Midbrain (tissue), 1 donor: ENCODE data around the gene VPS13D.
"Not testable (repeated sequence)": the region's sequence is repeated elsewhere in the genome, so short reads cannot be mapped to it uniquely, and the experiment has no call there.

Experiments
- DNase-seq: peaks from one replicate; lab custom pipeline; 2025; lab: John Stamatoyannopoulos, UW

Gene VPS13D

GRCh38 chr1:12372761-12373160 is 142.9 kb downstream of the VPS13D start:
- no peak for DNase-seq

GRCh38 chr1:12375133-12375829 is 145.5 kb downstream of the VPS13D start:
- no peak for DNase-seq

- peak; percentile 31 for DNase-seq
Observed at GRCh38 chr1:12376236-12377045, 146.6 kb downstream of the VPS13D start.

DNA sequence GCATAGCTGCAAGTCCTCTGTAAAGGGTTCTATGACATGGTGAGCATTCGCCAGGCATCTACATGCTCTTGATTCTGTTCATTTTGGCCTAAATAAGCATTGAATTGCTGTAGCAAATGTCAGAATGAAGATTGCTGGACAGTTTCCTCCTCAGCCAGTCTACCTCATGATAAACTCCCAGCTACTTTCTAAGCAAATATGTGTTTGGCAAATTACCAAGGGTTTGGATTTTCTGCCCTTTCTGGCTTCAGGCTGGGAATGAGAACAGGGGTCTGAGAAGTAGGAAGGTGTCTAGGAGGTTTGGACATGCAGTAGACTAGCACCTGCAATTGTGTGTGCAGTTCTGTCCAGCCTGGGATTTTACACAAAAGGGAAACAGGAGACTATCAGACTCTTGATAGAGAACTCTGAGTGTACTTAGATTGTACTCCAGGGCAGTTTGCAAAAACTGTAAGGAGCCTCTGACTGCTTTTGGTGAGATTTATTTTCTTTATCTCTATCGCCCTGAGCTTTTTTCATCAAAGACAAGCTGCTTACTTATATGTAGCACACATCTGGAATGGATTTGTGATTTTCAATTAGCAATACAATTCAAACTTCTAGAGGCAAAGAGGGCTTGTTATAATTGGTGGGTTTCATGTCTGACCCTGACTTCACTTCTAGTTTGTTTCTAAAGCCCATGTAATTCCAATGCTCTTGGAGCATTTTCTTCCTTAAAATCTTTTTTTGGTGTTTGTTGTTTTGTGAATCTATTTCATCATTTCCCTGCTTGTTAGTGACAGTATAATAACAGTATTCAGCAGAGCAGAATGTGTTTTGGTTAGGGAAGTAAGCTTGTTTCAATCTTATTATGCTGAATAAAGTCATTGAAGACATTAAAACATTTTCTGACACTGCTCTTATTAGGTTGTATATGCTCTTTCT is 150.8 kb downstream of the VPS13D start:
- DNase-seq = no peak

DNA sequence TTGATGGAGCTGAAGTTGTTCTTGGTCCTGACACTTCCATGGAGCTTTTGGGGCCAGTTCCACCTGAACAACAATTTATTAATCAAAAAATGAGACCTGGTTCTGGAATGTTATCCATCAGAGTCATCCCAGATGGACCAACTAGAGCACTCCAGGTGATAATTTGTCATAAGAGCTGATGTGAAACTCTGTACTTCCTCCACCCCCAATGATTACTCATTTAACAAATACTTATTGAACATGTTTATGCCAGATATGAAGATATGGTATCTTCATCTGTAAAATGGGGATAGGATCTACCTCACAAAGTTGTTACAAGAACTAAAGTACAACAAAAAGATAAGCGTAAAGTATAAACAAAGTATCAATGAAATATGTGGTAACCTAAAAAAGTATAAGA is 153.2 kb downstream of the VPS13D start:
- DNase-seq = no peak

- DNase-seq = no peak
Observed at GRCh38 chr1:12383786-12384185, 154.0 kb downstream of the VPS13D start.

DNA sequence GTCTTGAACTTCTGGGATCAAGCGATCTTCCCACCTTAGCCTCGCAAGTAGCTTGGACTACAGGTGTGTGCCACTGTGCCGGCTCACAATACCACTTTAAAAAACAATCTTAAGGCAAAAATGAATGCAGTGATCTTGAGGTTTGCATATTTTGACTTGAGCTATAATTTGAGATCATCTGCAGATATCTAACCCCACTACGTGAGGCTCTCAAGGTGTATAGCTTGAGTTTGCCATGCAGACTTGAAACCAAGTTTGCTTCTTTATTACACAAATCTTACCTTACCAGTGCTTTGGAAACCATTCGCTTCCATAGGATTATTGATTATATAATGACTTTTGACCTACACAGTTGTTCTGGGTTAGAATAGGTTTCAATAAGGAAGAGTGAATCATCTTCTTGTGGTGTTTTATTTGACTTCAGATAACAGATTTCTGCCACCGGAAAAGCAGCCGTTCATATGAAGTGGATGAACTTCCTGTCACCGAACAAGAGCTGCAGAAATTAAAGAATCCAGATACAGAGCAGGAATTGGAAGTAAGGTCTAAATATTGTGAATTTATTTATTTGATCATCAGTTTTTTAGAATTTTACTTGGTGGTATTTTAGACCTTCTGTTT is 155.1 kb downstream of the VPS13D start:
- no peak for DNase-seq

DNA sequence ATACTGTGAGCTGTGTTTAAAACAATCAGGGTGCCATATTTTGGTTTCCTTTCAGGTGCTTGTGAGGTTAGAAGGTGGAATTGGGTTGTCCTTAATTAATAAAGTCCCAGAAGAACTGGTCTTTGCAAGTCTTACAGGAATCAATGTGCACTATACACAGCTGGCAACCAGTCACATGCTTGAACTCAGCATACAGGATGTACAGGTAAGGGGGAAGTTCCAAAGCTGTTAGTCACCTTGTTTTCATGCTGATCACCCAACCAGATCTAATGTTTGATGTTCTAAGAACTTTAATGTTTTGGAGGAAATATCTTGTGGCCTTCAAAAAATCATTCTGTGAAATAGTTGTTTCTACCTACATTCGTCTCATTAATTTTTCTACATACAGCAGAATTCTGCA is 156.3 kb downstream of the VPS13D start:
- no peak for DNase-seq

DNA sequence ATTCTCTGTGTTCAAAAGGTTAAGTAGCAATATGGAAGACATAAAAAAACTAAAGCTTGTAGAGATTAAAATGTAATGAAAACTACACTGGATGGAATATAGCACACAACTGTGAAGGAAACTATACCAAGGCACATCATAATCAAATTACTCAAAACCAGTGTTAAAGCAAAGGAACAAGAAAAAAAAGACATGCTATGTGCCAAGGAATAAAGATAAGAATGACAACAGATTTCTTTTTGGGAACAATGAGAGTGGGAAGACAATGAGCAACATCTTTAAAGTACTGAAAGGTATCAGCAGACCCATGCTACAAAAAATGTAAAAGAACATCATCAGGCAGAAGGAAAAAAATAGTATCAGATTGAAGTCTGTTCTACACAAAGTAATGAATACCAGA is 157.8 kb downstream of the VPS13D start:
- DNase-seq = no peak

DNA sequence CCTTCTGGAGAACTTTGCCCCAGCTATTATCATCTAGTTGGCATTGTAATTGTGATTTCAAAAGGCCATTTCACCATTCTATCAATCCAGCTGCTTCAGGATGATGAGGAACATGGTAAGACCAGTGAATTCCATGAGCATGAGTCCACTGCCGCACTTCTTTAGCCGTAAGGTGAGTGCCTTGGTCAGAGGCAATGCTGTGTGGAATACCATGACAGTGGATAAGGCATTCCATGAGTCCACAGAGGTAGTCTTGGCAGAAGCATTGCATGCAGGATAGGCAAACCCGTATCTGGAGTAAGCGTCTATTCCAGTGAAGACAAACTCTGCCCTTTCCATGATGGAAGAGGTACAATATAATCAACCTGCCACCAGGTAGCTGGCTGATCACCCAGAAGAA is 160.5 kb downstream of the VPS13D start:
- DNase-seq = not testable (repeated sequence)

DNA sequence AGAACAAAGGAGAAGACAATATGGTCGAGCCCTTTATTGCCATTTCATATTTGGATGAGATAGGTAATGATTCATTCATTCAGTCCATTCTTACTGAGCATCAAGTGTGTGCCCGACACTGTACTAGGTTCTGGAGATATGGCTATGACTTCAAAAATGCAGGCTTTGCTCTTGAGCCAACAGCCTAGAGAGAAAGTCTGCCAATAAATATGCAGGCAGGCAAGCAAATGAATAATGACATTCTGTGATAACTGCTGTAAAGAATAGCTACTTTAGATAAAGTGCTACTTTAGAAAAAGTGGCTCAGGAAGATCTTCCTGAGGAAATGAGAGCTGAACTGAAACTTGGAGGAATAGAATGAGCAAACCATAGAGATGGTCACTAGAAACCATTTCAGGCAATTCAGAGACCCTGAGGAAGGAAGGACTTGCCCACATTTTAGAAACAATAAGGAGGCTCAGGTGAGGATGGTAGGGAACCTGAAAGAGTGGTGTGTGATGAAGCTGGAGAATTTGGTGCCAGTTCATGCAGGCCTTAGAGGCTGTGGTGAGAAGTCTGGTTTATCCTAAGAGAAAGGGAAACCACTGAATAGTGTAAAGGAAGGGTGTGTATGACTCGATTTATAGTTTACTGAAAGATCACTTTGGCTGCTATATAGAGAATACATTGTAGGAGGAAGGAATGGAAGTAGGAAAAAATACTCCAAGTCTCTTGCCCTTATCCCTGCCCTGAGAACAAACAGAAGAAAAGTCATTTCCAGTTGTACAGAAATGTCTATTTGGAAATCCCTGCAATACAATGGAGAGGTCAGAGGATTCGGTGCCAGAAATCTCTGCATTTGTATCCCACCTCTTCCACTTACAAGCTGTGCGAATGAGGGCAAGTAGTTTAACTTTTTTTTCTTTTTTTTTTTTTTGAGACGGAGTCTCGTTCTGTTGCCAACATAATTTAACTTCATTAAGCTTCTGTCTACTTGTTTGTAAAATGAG is 167.9 kb downstream of the VPS13D start:
- no peak for DNase-seq

GRCh38 chr1:12398479-12398878 is 168.6 kb downstream of the VPS13D start:
- DNase-seq = no peak

- no peak for DNase-seq
Observed at GRCh38 chr1:12400027-12400693, 170.3 kb downstream of the VPS13D start.

GRCh38 chr1:12402159-12402673 is 172.4 kb downstream of the VPS13D start:
- DNase-seq = no peak

DNA sequence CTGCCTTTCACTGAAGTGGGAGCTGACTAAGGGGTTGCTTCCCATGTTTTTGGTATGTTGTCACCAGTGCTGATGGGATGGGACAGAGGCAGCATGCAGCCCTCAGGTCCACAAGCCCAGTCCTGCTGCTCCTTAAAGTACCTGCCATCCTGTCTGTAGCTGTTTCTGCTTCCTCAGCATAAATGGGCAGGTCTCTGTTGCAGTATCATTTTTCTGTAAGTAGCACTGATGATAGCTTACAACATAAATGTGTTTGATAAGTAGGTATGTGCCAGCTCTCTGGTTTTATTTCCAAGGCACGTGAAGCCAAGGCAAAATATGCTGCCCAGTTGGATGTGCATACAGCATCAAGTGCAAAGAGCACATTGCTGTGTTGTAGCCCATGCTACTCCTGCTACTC is 173.0 kb downstream of the VPS13D start:
- DNase-seq = no peak

DNA sequence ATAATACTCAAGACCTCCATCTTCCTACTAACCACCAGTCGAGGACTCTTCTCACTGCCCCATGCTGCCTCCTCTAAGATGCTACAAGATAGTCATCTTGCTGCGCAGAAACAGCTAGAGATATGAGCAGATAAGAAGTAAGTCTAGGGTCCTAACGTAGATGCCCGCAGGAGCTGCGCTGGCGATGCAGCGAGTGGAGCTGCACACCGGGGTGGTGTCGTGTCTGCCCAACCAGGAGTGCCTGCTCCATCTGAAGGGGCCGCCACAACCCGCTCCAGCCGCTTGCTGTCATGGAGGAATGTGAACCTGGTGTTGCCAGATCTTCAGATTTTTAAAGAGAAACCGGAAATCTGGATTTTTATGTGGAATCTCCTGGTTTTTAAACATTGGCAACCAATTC is 175.1 kb downstream of the VPS13D start:
- no peak for DNase-seq

DNA sequence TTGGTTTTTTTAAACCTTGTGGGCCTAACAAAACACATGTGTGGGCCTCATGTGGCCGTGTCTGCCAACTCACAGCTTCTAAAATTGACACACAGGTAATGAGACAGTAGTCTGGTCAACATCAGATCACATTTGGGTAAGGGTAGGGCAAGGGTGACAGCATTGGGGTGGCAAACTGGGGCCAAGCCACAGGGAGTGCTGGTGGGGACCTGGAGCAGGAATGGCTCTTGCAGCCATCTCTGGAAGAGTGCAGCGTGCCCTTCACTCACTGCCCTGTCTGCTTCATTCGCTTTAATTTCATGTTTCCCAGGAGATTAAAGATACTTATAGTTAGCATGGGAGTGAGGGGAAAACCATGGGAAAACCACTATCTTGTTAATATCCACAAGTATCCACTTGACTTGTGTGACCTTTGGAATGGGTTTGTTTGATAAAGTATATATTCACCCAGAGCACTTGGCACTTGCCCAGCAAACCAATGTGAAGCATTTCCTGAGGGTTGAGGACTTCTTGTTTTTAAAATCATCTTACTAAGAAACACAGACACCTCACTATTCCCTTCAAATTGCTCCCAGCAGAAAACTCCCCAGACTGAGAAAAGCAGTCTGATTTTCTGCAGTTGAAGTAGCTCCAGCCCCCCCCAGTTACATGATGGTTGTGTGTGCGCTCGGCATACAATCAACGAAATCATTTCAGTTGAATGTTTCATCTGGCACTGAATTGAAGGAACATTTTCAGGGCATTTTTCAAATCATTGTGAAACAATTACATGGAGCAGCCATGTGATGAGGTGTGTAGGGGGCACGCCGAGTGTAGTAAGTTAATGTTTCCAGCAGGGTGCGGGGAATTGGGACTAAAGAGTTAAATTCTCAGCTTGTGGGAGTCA is 175.7 kb downstream of the VPS13D start:
- DNase-seq = no peak

DNA sequence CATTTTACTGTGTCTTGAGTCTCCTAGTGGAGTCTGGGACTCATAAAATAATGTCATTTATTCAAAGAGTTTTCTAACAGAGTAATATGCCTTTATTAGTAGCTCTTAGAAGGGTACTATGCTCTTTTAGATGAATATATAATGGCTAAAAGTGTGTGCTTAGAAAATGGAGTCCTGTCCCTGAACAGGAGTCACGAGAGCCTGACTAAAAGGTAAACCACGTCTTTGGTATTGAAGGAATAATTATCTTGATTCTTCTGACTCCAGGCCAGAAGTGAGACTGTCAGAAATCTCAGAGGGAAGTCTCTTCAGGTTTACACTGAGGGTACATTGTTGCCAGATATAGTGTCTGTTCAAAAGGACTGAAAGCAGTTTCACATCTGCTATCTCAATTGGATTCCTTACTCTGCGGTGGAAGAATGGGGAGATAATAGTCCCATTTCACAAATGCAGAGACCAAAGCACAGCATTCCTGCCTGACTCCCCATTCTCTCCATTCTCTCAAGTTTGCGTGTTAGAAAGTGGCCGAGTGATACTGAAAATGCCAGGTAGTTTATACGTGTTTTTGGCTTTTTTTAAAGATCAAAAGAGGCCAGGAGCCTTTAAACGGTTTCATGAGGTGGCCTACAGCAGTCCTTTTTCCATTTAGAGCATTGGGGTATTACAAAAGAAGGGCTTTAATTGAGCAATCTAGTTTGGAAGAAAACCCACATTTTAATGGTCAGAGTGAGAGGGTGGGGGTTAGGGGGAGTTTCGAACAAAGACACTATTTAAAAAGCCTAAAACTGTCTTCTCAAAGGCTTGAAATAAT is 176.6 kb downstream of the VPS13D start:
- DNase-seq = peak; percentile 33
